Measurements from ENCODE around the gene RHOU.

The RHOU gene

GRCh38 chr1:228776449-228776848, 41.2 kb downstream of the RHOU start:
- Histone ChIP-seq H3K79me2 (ENCODE audit: control insufficient read depth, insufficient read depth, low read length, unreplicated experiment) (no peaks in the 10 kb centered on the region), H3K4me1 (ENCODE audit: control insufficient read depth, insufficient read depth, low read length, unreplicated experiment) (no peaks in the 10 kb centered on the region), H2AFZ (ENCODE audit: low read length, unreplicated experiment) (no peak overlapping the region), H3K27me3 (ENCODE audit: insufficient read depth, low read length) (peaks cover 29% of the 10 kb centered on the region), H3K4me3 (ENCODE audit: low read depth, low read length) (no peak overlapping the region), H3K27ac (ENCODE audit: low read depth, low read length) (no peak overlapping the region), H3K36me3 (ENCODE audit: insufficient read depth, low read length) (no peaks in the 10 kb centered on the region)

- Histone ChIP-seq H3K4me1 (ENCODE audit: control insufficient read depth, insufficient read depth, low read length, unreplicated experiment) (peaks cover 3% of the 10 kb centered on the region), H3K4me3 (ENCODE audit: low read depth, low read length) (no peak overlapping the region), H2AFZ (ENCODE audit: low read length, unreplicated experiment) (no peak overlapping the region), H3K27ac (ENCODE audit: low read depth, low read length) (no peak overlapping the region), H3K79me2 (ENCODE audit: control insufficient read depth, insufficient read depth, low read length, unreplicated experiment) (no peaks in the 10 kb centered on the region), H3K27me3 (ENCODE audit: insufficient read depth, low read length) (peaks cover 24% of the 10 kb centered on the region), H3K36me3 (ENCODE audit: insufficient read depth, low read length) (no peaks in the 10 kb centered on the region)
Observed at GRCh38 chr1:228777236-228777635, 42.0 kb downstream of the RHOU start.

- H3K79me2 ChIP-seq (ENCODE audit: control insufficient read depth, insufficient read depth, low read length, unreplicated experiment) = no peaks in the 10 kb centered on the region
- H2AFZ ChIP-seq (ENCODE audit: low read length, unreplicated experiment) = no peak overlapping the region
- H3K4me3 ChIP-seq (ENCODE audit: low read depth, low read length) = no peak overlapping the region
- H3K27me3 ChIP-seq (ENCODE audit: insufficient read depth, low read length) = peaks cover 22% of the 10 kb centered on the region
- peaks cover 3% of the 10 kb centered on the region for H3K4me1 ChIP-seq (ENCODE audit: control insufficient read depth, insufficient read depth, low read length, unreplicated experiment)
- no peak overlapping the region for H3K27ac ChIP-seq (ENCODE audit: low read depth, low read length)
- no peaks in the 10 kb centered on the region for H3K36me3 ChIP-seq (ENCODE audit: insufficient read depth, low read length)
Observed at GRCh38 chr1:228778026-228778425, 42.7 kb downstream of the RHOU start.

- Histone ChIP-seq H3K27ac (ENCODE audit: low read depth, low read length) (no peak overlapping the region), H3K79me2 (ENCODE audit: control insufficient read depth, insufficient read depth, low read length, unreplicated experiment) (no peaks in the 10 kb centered on the region), H3K4me1 (ENCODE audit: control insufficient read depth, insufficient read depth, low read length, unreplicated experiment) (peaks cover 3% of the 10 kb centered on the region), H3K27me3 (ENCODE audit: insufficient read depth, low read length) (peaks cover 21% of the 10 kb centered on the region), H3K4me3 (ENCODE audit: low read depth, low read length) (no peak overlapping the region), H3K36me3 (ENCODE audit: insufficient read depth, low read length) (no peaks in the 10 kb centered on the region), H2AFZ (ENCODE audit: low read length, unreplicated experiment) (no peak overlapping the region)
Observed at GRCh38 chr1:228778466-228778865, 43.2 kb downstream of the RHOU start.

- H3K4me3 ChIP-seq (ENCODE audit: low read depth, low read length) = no peak overlapping the region
Observed at GRCh38 chr1:228778961-228779360, 43.7 kb downstream of the RHOU start.

GRCh38 chr1:228781161-228781808, 46.0 kb downstream of the RHOU start:
- Histone ChIP-seq H3K27me3 (ENCODE audit: insufficient read depth, low read length) (peaks cover 30% of the 10 kb centered on the region), H3K4me3 (ENCODE audit: low read depth, low read length) (no peak overlapping the region), H3K36me3 (ENCODE audit: insufficient read depth, low read length) (no peaks in the 10 kb centered on the region), H2AFZ (ENCODE audit: low read length, unreplicated experiment) (no peak overlapping the region), H3K79me2 (ENCODE audit: control insufficient read depth, insufficient read depth, low read length, unreplicated experiment) (no peaks in the 10 kb centered on the region), H3K27ac (ENCODE audit: low read depth, low read length) (no peak overlapping the region), H3K4me1 (ENCODE audit: control insufficient read depth, insufficient read depth, low read length, unreplicated experiment) (peaks cover 3% of the 10 kb centered on the region)

More at GRCh38 chr1:228778961-228779360, 43.7 kb downstream of the RHOU start:
- no peak overlapping the region for H2AFZ ChIP-seq (ENCODE audit: low read length, unreplicated experiment)
- H3K4me1 ChIP-seq (ENCODE audit: control insufficient read depth, insufficient read depth, low read length, unreplicated experiment) = peaks cover 3% of the 10 kb centered on the region
- H3K27me3 ChIP-seq (ENCODE audit: insufficient read depth, low read length) = peaks cover 21% of the 10 kb centered on the region
- no peaks in the 10 kb centered on the region for H3K79me2 ChIP-seq (ENCODE audit: control insufficient read depth, insufficient read depth, low read length, unreplicated experiment)
- no peak overlapping the region for H3K27ac ChIP-seq (ENCODE audit: low read depth, low read length)
- no peaks in the 10 kb centered on the region for H3K36me3 ChIP-seq (ENCODE audit: insufficient read depth, low read length)

- H3K4me1 ChIP-seq (ENCODE audit: control insufficient read depth, insufficient read depth, low read length, unreplicated experiment) = peaks cover 3% of the 10 kb centered on the region
- no peak overlapping the region for H3K27ac ChIP-seq (ENCODE audit: low read depth, low read length)
- no peaks in the 10 kb centered on the region for H3K36me3 ChIP-seq (ENCODE audit: insufficient read depth, low read length)
- peaks cover 34% of the 10 kb centered on the region for H3K27me3 ChIP-seq (ENCODE audit: insufficient read depth, low read length)
- H3K4me3 ChIP-seq (ENCODE audit: low read depth, low read length) = no peak overlapping the region
- H3K79me2 ChIP-seq (ENCODE audit: control insufficient read depth, insufficient read depth, low read length, unreplicated experiment) = no peaks in the 10 kb centered on the region
- H2AFZ ChIP-seq (ENCODE audit: low read length, unreplicated experiment) = no peak overlapping the region
Observed at GRCh38 chr1:228781809-228782661, 46.8 kb downstream of the RHOU start.

GRCh38 chr1:228782662-228783417, 47.6 kb downstream of the RHOU start:
- Histone ChIP-seq H2AFZ (ENCODE audit: low read length, unreplicated experiment) (no peak overlapping the region), H3K4me3 (ENCODE audit: low read depth, low read length) (no peak overlapping the region), H3K27me3 (ENCODE audit: insufficient read depth, low read length) (peaks cover 42% of the 10 kb centered on the region), H3K36me3 (ENCODE audit: insufficient read depth, low read length) (no peaks in the 10 kb centered on the region), H3K4me1 (ENCODE audit: control insufficient read depth, insufficient read depth, low read length, unreplicated experiment) (peaks cover 3% of the 10 kb centered on the region), H3K27ac (ENCODE audit: low read depth, low read length) (no peak overlapping the region), H3K79me2 (ENCODE audit: control insufficient read depth, insufficient read depth, low read length, unreplicated experiment) (no peaks in the 10 kb centered on the region)

- H3K27ac ChIP-seq (ENCODE audit: low read depth, low read length) = no peak overlapping the region
- H3K36me3 ChIP-seq (ENCODE audit: insufficient read depth, low read length) = no peaks in the 10 kb centered on the region
- H3K79me2 ChIP-seq (ENCODE audit: control insufficient read depth, insufficient read depth, low read length, unreplicated experiment) = no peaks in the 10 kb centered on the region
- H3K4me3 ChIP-seq (ENCODE audit: low read depth, low read length) = no peak overlapping the region
- no peak overlapping the region for H2AFZ ChIP-seq (ENCODE audit: low read length, unreplicated experiment)
- H3K4me1 ChIP-seq (ENCODE audit: control insufficient read depth, insufficient read depth, low read length, unreplicated experiment) = peaks cover 3% of the 10 kb centered on the region
- peaks cover 49% of the 10 kb centered on the region for H3K27me3 ChIP-seq (ENCODE audit: insufficient read depth, low read length)
Observed at GRCh38 chr1:228783418-228784040, 48.2 kb downstream of the RHOU start.

GRCh38 chr1:228784181-228784580, 48.9 kb downstream of the RHOU start:
- H2AFZ ChIP-seq (ENCODE audit: low read length, unreplicated experiment) = no peak overlapping the region
- no peaks in the 10 kb centered on the region for H3K36me3 ChIP-seq (ENCODE audit: insufficient read depth, low read length)
- H3K27me3 ChIP-seq (ENCODE audit: insufficient read depth, low read length) = peaks cover 51% of the 10 kb centered on the region
- H3K4me3 ChIP-seq (ENCODE audit: low read depth, low read length) = no peak overlapping the region
- H3K79me2 ChIP-seq (ENCODE audit: control insufficient read depth, insufficient read depth, low read length, unreplicated experiment) = no peaks in the 10 kb centered on the region
- peaks cover 3% of the 10 kb centered on the region for H3K4me1 ChIP-seq (ENCODE audit: control insufficient read depth, insufficient read depth, low read length, unreplicated experiment)
- no peak overlapping the region for H3K27ac ChIP-seq (ENCODE audit: low read depth, low read length)

Data from ACC112 (cell line).